ENCODE measurements around the gene ARFGAP1. TPM values are rescaled to one million over a fixed set of nuclear protein-coding genes. Genes with fewer than 3 reads are reported as not detected.
"Not testable (repeated sequence)": the region's sequence is repeated elsewhere in the genome, so short reads cannot be mapped to it uniquely, and the experiment has no call there.

ARFGAP1 gene
- total and polyA plus RNA-seq, 4 donors: 47.0 to 108 (median 87.6) TPM

DNA sequence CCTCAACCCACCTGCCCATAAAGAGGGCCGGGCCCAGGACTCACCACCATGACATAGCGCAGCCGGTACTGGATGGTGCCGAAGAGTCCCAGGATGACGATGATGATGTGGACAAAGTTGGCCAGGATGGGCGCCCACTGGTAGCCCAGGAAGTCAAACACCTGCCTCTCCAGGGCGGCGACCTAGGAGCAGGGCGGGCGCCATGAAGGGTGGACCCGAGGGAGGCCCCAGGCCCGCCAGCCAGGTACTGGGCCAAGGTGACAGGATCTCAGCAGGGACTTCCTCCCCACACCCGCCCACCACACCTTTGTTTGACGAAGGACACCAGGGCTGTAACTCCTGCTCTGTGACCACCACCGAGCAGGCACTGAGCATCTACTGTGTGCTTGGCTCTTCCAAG is 22.7 kb upstream of the ARFGAP1 start:
- Histone ChIP-seq H3K36me3 (ENCODE audit: control insufficient read depth in 4 of 4, insufficient read depth in 4 of 4, low read length in 4 of 4) (no peaks in the 10 kb centered on the region), H3K9ac (ENCODE audit: insufficient read depth in 1 of 2, low read length in 2 of 2) (no peak overlapping the region), H3K27ac (ENCODE audit: low read depth in 1 of 2, low read length in 1 of 2) (no peak overlapping the region), H3K4me1 (ENCODE audit: control insufficient read depth in 5 of 5, insufficient read depth in 5 of 5, low read length in 5 of 5) (peaks cover 0 to 14% (median 0%) of the 10 kb centered on the region in 5 donors), H3K9me3 (ENCODE audit: control insufficient read depth in 4 of 4, insufficient read depth in 3 of 4, low read length in 3 of 4) (no peaks in the 10 kb centered on the region), H3K27me3 (ENCODE audit: control insufficient read depth in 3 of 3, insufficient read depth in 3 of 3, low read length in 2 of 3) (peaks cover 0 to 18% (median 16%) of the 10 kb centered on the region in 3 donors), H3K4me3 (no peak overlapping the region)
- no peak for DNase-seq
- TF ChIP-seq, protein P1, sequence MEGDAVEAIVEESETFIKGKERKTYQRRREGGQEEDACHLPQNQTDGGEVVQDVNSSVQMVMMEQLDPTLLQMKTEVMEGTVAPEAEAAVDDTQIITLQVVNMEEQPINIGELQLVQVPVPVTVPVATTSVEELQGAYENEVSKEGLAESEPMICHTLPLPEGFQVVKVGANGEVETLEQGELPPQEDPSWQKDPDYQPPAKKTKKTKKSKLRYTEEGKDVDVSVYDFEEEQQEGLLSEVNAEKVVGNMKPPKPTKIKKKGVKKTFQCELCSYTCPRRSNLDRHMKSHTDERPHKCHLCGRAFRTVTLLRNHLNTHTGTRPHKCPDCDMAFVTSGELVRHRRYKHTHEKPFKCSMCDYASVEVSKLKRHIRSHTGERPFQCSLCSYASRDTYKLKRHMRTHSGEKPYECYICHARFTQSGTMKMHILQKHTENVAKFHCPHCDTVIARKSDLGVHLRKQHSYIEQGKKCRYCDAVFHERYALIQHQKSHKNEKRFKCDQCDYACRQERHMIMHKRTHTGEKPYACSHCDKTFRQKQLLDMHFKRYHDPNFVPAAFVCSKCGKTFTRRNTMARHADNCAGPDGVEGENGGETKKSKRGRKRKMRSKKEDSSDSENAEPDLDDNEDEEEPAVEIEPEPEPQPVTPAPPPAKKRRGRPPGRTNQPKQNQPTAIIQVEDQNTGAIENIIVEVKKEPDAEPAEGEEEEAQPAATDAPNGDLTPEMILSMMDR (IDR thresholded peaks at IDR 0.05; ENCODE audit: control extremely low read depth, extremely low read depth): no peak
- ATAC-seq (ENCODE audit: insufficient read depth, low FRiP score): no peak
- 91% methylated on average over 15 of the region's 15 CpGs for WGBS, 2 donors

DNA sequence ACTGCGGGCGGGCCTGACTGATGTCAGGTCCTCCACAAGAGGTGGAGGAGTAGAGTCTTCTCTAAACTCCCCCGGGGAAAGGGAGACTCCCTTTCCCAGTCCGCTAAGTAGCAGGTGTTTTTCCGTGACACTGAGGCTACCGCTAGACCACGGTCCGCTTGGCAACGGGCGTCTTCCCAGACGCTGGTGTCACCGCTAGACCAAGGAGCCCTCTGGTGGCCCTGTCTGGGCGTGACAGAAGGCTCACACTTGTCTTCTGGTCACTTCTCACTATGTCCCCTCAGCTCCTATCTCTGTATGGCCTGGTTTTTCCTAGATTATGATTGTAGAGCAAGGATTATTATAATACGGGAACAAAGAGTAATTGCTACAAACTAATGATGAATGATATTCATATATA is 21.3 kb upstream of the ARFGAP1 start:
- not testable (repeated sequence) for H3K27ac ChIP-seq (ENCODE audit: low read depth in 1 of 2, low read length in 1 of 2); H3K36me3 ChIP-seq (ENCODE audit: control insufficient read depth in 4 of 4, insufficient read depth in 4 of 4, low read length in 4 of 4); H3K9me3 ChIP-seq (ENCODE audit: control insufficient read depth in 4 of 4, insufficient read depth in 3 of 4, low read length in 3 of 4); H3K4me3 ChIP-seq; H3K9ac ChIP-seq (ENCODE audit: insufficient read depth in 1 of 2, low read length in 2 of 2); ATAC-seq (ENCODE audit: insufficient read depth, low FRiP score); DNase-seq
- 31 to 52% methylated on average over 11 to 12 of the region's 14 CpGs for WGBS, 2 donors
- Histone ChIP-seq H3K4me1 (ENCODE audit: control insufficient read depth in 5 of 5, insufficient read depth in 5 of 5, low read length in 5 of 5) (peaks cover 0 to 21% (median 0%) of the 10 kb centered on the region in 5 donors), H3K27me3 (ENCODE audit: control insufficient read depth in 3 of 3, insufficient read depth in 3 of 3, low read length in 2 of 3) (peaks cover 0 to 22% (median 16%) of the 10 kb centered on the region in 3 donors)

- no peak for DNase-seq
- no peak overlapping the region for H3K9ac ChIP-seq (ENCODE audit: insufficient read depth in 1 of 2, low read length in 2 of 2)
- no peaks in the 10 kb centered on the region for H3K36me3 ChIP-seq (ENCODE audit: control insufficient read depth in 4 of 4, insufficient read depth in 4 of 4, low read length in 4 of 4)
- H3K4me3 ChIP-seq: no peak overlapping the region
- peaks cover 0 to 21% (median 0%) of the 10 kb centered on the region in 5 donors for H3K4me1 ChIP-seq (ENCODE audit: control insufficient read depth in 5 of 5, insufficient read depth in 5 of 5, low read length in 5 of 5)
- H3K27ac ChIP-seq (ENCODE audit: low read depth in 1 of 2, low read length in 1 of 2): no peak overlapping the region
- WGBS, 2 donors: 63 to 67% methylated on average over 7 to 8 of the region's 8 CpGs
- peaks cover 0 to 3% (median 0%) of the 10 kb centered on the region in 4 donors for H3K9me3 ChIP-seq (ENCODE audit: control insufficient read depth in 4 of 4, insufficient read depth in 3 of 4, low read length in 3 of 4)
- ATAC-seq (ENCODE audit: insufficient read depth, low FRiP score): no peak
- H3K27me3 ChIP-seq (ENCODE audit: control insufficient read depth in 3 of 3, insufficient read depth in 3 of 3, low read length in 2 of 3): peaks cover 0 to 27% (median 16%) of the 10 kb centered on the region in 3 donors
- TF ChIP-seq, protein P1 (IDR thresholded peaks at IDR 0.05; ENCODE audit: control extremely low read depth, extremely low read depth): no peak
Observed at GRCh38 chr20:63252284-63252711, 20.3 kb upstream of the ARFGAP1 start.

GRCh38 chr20:63253065-63253437 is 19.6 kb upstream of the ARFGAP1 start:
- TF ChIP-seq, protein P1 (IDR thresholded peaks at IDR 0.05; ENCODE audit: control extremely low read depth, extremely low read depth): no peak
- no peak overlapping the region for H3K4me3 ChIP-seq
- WGBS, 2 donors: 8 to 9% methylated on average over 15 to 16 of the region's 16 CpGs

More at GRCh38 chr20:63253065-63253437, 19.6 kb upstream of the ARFGAP1 start:
- Histone ChIP-seq H3K36me3 (ENCODE audit: control insufficient read depth in 4 of 4, insufficient read depth in 4 of 4, low read length in 4 of 4) (no peaks in the 10 kb centered on the region), H3K9me3 (ENCODE audit: control insufficient read depth in 4 of 4, insufficient read depth in 3 of 4, low read length in 3 of 4) (peaks cover 0 to 3% (median 0%) of the 10 kb centered on the region in 4 donors), H3K9ac (ENCODE audit: insufficient read depth in 1 of 2, low read length in 2 of 2) (no peak overlapping the region), H3K27ac (ENCODE audit: low read depth in 1 of 2, low read length in 1 of 2) (no peak overlapping the region), H3K27me3 (ENCODE audit: control insufficient read depth in 3 of 3, insufficient read depth in 3 of 3, low read length in 2 of 3) (peaks cover 0 to 27% (median 16%) of the 10 kb centered on the region in 3 donors), H3K4me1 (ENCODE audit: control insufficient read depth in 5 of 5, insufficient read depth in 5 of 5, low read length in 5 of 5) (peaks cover 0 to 28% (median 5%) of the 10 kb centered on the region in 5 donors)
- no peak for ATAC-seq (ENCODE audit: insufficient read depth, low FRiP score)
- no peak for DNase-seq
